Activated CD4-positive, CD25-positive, alpha-beta regulatory T cell (primary cell): ENCODE results near the gene LRMDA.
"Not testable (repeated sequence)": the region's sequence is repeated elsewhere in the genome, so short reads cannot be mapped to it uniquely, and the experiment has no call there.

Source experiments
- DNase-seq, 4 experiments: peaks; one replicate each; lab custom pipeline; 2025; lab: John Stamatoyannopoulos, UW

The LRMDA gene

DNA sequence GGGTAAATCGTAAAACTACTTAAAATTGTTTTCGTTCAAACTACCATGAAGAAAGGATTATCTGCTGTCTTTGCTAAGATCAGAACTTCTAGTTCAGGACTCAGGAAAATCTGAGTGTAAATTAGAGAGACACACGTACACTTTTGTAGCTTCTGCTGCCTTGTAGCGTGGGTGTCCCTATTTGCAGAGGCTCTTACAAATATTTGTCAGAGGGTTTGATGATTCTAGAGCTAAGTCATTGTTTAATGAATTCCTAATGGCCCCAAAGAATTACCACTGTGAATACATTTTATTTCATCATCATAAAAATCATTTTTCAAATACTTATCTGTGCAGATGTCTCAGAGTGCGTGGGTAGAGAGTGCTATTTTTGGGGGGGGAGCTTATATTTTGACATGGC lies 314.9 kb downstream of the LRMDA start:
- DNase-seq: no peak

DNA sequence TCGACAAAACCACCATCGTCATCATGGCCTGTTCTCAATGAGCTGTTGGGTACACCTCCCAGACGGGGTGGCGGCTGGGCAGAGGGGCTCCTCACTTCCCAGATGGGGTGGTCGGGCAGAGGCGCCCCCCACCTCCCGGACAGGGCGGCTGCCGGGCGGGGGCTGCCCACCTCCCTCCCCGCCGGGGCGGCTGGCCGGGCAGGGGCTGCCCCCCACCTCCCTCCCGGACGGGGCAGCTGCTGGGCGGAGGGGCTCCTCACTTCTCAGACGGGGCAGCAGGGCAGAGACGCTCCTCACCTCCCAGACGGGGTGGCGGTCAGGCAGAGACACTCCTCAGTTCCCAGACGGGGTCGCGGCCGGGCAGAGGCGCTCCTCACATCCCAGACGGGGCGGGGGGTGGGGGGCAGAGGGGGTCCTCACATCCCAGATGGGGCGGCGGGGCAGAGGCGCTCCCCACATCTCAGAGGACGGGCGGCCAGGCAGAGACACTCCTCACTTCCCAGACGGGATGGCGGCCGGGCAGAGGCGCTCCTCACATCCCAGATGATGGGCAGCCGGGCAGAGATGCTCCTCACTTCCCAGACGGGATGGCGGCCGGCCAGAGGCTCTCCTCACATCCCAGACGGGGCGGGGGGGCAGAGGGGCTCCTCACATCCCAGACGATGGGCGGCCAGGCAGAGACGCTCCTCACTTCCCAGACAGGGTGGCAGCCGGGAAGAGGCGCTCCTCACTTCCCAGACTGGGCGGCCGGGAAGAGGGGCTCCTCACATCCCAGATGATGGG lies 318.9 kb downstream of the LRMDA start:
- not testable (repeated sequence) for DNase-seq

DNA sequence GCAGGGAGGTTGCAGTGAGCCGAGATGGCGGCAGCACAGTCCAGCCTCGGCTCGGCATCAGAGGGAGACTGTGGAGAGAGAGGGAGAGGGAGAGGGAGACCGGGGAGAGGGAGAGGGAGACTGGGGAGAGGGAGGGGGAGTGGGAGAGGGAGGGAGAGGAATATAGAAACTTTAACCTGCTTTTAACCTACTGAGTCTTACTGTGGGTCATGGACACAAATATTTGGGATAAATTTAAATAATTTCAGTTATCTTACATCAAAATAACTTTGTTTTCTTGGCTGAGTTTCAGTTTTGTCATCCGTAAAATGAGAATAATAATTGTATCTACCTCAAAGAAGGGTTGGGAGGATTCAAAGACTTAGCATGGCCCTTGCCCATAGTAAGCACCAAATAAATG lies 319.8 kb downstream of the LRMDA start:
- DNase-seq: no peak

DNA sequence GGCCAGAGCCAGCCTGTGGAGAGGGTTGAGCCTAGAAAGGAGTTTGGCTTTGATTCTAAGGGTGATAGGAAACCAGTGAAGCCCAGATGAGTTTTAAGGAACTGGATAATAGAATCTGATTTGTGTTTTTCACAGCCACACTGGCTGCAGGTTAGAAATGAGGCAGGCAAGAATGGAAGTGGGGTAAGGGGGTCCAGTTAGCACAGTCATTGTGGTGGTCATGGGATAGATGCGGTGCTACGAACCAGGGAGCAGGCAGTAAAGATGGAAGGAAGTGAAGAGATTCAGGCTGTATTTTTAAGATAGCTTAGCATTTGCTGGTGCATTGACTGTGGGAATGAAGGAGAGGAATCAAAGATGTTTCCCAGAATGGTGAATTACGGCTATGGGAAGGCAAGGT lies 322.2 kb downstream of the LRMDA start:
- DNase-seq: no peak

DNA sequence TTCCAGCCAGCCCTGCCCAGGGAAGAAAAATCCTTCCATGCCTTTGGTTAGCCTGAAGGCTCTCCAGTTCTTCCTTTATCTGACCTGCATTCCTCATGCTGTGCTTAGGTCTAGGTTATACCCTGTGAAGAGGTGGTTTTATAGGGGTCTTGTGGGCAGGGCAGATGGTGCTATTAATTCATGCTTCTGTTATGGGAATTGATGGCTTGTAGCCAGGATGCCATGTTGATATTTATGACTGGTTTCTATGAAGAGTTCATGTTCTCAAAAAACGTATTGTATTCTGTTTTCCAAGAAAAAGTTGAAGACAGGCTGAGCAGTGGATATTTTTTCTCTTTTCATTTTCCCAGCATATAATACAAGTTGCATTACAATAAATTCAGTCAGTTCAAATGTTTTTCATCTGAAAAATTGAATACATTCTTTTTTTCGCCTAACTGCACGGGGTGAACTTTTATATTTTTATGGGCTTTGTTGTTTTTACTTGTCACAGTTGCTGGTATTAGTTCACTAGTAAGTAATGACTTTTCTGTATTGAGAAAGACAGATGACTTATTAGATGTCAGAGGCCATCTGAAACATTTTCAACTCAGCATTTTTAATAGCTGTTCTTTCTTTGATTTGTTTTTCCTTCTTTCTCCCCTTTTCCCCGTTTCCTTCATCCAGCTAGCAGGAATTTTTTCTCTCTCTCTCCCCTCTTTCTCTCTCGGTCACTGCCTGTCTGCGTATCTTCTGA lies 322.8 kb downstream of the LRMDA start:
- DNase-seq: no peak

DNA sequence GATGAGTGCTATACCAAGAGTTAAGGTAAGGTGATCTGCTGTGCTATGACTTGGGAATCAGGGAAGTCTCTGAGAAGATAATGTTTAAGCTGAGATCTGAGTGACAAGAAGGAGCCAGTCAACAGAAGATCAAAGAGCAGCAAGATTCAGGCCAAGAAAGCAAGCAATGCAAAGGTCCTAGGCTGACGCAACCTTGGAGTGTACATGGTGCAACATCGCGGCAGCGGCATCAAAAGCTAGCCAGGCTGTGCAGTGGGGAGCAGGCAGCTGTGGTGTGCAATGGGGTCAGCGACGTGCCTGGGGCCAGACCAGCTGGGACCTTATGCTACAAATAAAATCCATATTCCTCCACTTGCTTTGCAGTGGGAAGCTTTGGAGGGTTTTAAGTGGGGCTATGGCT lies 324.1 kb downstream of the LRMDA start:
- DNase-seq: no peak

DNA sequence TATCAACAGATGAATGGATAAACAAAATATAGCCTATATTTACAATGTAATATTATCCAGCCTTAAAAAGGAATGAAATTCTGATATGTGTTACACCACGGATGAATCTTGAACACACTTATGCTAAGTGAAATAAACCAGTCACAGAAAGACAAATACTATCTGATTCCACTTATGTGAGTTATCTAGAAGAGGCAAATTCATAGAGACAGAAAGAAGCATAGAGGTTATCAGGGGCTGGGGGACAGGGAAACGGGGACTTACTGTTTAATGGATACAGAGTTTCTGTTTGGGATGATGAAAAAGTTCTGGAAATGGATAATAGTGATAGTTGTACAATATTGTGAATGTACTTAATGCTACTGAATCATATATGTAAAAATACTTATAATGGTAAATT lies 329.9 kb downstream of the LRMDA start:
- no peak for DNase-seq

DNA sequence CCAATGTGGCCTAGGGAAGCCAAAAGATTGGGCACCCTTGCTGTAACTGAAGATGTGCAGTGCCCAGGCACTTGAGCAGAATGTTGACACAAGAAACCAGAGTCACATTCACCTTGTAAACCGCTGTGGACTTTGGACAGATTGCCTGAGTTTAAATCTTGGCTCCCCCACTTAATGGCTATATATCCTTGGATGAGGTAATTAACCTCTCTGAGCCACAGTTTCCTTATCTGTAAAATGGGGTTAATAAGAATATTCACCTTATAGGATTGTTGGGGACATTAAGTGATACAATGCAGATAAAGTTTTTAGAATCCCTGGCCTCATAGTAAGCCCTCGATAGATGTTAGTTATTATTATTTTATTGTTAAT lies 331.0 kb downstream of the LRMDA start:
- DNase-seq: no peak

DNA sequence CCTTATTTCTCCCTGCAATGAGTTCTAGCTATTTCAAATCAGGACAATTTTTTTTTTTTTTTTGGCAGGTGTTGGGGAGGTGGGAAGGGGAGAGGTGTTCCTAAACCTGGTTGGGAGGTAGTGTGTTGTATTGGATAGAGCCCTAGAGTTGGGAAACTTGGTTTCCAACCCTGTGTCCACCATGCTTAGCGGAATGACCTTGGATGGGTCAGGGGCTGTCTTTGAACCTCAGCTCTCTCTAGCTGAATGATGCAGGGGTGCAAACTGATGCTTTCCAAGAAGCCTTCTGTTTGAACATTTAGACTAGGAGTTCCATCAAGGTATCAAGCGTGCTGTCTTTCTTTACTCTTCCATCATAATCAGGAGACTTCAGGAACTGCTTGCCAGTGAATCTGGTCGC lies 332.2 kb downstream of the LRMDA start:
- no peak for DNase-seq

DNA sequence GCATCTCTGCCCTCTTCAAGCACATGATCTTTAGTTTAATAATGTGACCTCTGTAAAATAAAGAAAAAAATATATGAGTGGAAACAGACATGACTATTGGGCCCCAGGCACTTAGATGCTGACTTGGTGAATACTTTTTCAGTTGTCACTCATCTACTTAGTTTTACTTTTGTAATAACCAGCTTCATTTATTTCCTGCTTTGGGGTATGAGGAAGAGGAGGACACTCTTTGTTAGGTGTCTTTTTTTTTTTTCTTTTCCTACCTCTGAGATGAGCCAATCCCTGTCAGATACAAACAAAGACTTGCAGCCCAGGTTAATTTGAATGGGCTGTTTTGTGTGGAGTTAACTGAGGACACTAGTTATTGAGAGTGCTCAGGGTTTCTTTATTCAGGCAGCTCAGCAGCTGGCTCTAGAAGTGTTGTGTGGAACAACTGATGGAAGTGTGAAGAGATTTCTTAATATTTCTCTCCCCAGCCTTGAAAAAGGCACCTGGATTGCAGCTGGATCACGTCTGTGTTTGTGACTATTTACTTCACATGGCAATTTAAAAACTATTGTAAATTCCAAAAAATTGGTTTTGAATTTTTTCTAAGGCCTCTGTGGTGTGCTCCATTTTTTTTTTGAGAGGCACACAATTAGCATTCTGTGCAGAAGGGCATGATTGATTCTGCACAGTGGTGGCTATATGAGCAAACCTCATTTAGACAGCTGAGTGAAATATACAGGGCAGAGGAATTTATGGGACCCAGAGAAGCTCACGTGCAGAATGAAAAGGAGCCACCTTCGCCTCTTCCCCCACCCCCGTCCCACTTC lies 333.8 kb downstream of the LRMDA start:
- DNase-seq: no peak

DNA sequence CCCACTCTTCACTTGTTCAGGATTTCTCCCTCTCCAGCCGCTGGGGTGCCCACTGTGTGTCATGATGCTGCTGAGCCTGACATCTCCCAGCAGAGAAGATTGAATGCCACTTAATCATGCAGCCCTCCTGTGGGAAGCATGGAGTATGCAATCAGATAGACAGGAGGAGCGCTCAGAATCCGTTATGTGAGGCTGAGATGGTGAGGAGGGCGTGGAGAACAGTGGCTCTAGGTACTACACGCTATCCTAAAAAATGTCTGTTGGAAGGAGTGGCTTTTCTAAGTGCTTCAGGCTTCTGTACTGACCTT lies 334.3 kb downstream of the LRMDA start:
- DNase-seq: no peak

DNA sequence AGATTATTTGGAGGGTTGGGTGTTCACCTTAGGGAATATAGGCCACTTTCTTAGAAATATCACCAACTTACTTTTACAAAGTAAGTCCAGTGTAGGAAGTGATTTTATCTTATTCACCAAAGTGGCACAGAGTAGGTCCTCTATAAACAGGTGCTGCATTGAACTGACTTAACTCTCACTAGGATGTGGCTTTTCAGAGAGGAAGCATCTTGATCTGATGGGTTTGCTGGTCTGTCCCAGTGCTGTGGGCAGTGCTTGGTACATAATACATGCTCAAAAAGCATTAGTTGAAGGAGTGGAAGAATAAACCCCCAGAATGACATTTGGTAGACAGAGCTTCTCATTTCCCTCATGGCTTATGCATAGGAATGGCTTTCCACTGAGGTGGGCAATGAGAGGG lies 334.7 kb downstream of the LRMDA start:
- no peak for DNase-seq

DNA sequence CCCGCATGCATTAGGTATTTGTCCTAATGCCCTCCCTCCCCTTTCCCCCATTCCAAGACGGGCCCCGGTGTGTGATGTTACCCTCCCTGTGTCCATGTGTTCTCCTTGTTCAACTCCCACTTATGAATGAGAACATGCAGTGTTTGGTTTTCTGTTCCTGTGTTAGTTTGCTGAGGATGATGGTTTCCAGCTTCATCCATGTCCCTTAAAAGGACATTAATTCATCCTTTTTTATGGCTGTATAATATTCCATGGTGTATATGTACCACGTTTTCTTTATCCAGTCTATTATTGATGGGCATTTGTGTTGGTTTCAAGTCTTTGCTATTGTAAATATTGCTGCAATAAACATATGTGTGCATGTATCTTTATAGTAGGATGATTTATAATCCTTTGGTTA lies 335.3 kb downstream of the LRMDA start:
- DNase-seq: not testable (repeated sequence)

DNA sequence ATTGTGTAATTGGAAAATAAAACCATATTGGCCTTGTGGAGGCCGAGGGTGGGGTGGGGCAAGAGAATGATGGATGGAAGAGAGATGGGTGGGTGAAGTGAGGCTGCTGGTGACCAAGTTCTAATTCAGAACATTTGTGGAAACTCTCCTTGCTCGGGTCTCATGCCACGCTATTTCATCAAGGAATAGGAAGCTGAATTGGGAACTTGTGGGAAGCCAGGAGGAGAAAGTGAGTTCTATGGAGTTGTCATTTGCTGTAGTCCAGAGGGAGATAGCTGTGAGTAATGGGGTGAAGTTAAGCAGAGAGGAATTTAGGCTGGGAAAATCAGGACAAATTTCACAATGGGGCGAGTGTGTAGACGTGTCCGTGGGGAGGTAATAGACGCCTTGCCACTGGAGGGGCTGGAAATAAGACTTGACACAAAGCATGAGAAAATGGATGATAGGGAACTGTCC lies 339.2 kb downstream of the LRMDA start:
- DNase-seq: no peak

DNA sequence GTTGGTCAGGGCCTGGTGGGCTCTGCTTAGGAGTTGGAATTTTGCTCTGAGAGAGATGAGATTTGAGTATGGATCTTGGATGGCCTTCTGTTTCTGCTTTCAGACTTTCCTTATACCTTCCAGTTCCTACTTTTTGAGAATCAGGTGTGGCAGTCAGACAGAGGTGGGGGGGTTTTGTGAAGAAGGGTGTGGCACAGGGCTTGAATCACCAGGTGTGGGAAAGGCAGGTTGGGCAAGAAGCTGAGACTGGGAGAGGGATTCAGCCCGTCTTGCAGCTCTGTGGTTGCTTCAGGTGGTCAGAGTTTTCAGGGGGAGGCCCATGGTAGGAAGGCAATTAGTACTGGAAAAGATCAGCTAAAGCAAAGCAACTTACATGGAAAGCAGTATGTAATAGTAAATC lies 340.2 kb downstream of the LRMDA start:
- no peak for DNase-seq

DNA sequence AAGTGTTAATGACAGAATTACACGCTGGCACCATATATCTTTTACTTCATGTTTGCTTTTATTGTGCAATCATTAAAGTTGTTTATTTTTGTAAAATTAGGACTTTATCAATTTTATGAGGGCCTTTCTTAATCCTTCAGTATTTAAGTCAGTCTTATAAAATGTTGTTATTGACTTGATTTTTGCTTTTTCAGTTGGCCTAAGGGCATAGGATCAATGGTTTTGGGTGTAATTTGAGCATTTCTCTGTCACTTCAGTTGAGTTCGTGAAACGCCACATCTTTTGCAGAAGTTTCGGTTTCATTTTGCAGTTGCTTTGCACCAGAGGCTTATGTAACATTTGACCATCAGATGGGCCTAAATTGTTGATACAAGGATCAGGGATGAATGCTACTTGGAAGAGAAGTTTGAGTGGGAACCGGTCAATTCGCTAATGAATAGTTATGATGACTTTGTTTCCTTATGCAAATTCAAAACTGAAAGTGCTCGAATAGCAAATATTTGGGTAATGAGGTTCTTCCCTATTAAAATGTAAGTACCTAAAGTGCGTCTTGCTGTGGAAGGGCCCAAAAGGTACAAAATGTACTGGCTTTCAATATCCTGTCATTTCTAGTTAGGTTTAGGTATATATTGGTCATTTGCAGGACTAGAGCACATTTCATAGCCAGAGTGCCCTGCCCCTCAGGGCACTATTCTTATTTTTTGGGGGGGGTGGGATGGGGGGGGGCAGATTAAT lies 340.9 kb downstream of the LRMDA start:
- no peak for DNase-seq

DNA sequence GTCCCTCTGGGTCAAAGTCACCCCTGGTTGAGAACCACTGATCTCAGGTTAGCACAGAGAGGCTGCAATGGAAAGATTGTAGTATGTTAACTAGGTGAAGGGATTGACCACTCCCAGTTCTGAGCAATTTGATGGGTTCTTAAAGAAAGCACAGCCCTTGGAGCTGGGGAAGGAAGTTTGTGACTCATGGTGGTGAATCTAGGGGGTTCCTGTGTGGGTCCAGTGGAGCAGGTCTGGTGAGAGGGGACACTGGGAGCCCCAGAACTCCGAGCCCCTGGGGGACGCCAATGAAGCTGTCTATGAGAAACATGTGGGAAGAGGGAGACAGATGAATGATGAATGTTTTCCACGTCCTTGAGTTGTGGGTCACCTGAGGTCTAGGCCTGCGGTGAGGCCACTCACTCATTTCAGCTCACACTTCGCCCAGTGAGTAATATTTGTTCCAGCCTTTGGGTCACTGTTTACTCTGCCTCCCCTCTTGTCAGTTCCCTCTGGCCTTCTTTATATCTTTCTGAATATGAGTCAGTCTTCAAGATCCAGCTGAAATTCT lies 341.9 kb downstream of the LRMDA start:
- DNase-seq: no peak

DNA sequence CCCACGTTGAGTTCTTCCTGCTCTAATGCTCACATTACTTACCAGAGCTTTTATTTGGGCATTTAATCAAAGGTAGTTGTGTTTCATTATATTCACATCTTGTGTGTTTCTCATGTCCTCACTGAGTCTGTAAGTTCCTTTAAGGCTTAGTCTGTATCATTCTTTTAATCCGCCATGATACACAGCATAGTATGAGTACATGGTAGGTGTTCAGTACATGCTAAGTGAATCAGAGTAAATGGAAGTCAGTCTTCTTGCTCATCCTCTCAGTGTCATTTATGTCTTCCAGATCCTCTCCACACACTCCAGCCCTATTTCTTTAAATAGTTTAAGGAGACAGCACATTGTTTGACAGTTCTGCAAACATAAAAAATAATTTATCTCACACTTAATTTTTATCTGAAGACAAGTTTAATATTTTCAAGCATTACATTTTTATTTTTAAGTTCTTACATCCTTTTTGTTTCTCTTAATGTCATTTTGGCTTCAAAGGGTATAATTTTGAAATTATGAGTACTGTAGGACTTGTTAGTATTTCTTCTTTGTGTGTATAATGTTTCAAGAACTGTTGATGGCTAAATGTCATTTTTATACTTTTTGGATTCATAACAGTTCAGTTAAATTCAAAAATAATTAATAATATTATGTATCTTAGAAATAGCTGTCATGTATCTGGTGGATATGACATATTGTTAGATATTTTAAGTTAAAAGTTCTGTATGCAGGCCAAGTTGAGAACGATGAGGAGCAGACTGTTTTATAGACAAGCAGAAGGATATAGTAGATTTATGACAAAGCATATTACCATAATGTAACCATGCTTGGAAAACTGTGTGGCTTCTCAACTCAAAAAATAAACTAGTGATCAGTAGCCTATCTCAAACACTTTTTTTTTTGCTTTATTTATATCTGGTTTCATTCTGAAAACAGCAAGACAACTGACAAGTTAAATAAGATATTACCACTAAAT lies 342.7 kb downstream of the LRMDA start:
- DNase-seq: no peak

DNA sequence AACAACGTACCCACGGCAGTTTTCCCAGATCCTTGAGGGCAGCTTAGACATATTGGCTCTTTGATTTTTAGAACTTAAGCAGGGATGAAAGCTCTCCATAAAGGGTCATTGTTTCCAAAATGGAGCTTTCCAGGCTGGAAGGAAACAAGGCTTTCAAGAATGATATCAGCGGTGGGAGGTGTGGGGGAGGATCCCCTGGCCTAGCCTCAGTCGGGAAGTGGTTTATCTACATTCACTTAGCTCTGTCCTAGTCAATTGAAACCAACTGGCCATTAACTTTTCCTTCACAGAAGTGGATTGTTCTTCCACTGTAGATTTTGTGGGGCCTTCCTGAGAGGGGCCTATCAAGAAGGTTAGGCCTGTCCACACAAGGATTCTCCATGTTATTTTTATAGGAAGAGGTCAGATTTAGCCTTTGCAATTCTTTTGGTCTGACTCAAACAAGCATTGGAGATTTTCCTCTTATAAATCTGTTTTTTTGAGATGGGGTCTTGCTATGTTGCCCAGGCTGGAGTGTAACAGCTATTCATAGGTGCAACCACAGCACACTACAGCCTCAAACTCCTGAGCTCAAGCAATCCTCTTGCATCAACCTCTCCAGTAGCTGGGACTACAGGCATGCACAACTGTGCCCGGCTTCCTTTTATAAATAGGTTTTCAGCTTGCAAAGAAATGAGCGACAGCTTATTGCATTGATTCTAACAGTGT lies 343.5 kb downstream of the LRMDA start:
- no peak for DNase-seq
